GM18508 (cell line): Measurements from ENCODE around the gene CCNO.

Experiments used
- ATAC-seq: cut with Tn5 transposase; IDR thresholded peaks from one replicate; pipeline ENCODE4 v1.9.1; 2021; ENCODE audit warnings: moderate number of reproducible peaks; ENCODE audit not compliant: insufficient read depth, unreplicated experiment

The CCNO gene

DNA sequence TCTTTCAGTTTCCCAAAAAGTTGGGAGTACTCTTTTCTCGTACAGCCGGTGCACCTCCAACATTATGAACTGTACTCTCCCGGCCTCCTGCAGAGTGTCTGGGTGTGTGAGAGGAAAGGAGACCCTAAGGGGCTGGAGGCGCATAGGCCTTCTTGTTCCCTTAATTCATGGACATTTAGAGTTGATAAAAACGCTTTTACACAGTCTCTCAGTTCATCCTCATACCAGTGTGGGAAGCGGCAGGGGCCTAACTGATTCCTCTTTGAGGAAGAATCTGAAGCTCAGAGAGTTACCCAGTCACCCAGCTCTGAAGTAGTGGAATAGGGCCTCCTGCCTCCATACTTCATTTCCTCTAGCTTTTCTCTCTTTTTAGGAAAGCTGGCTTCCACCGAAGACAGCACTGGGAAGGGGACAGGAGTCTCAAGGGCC is 9.6 kb downstream of the CCNO start:
- ATAC-seq, result no peak

- no peak for ATAC-seq
These were observed 10.2 kb downstream of the CCNO start for GRCh38 chr5:55222985-55223811.

- ATAC-seq, result no peak
These were observed 11.1 kb downstream of the CCNO start for GRCh38 chr5:55222092-55222984.

GRCh38 chr5:55220433-55221185 is 12.8 kb downstream of the CCNO start:
- no peak for ATAC-seq

- no peak for ATAC-seq
These were observed 13.6 kb downstream of the CCNO start for GRCh38 chr5:55219770-55220169.

DNA sequence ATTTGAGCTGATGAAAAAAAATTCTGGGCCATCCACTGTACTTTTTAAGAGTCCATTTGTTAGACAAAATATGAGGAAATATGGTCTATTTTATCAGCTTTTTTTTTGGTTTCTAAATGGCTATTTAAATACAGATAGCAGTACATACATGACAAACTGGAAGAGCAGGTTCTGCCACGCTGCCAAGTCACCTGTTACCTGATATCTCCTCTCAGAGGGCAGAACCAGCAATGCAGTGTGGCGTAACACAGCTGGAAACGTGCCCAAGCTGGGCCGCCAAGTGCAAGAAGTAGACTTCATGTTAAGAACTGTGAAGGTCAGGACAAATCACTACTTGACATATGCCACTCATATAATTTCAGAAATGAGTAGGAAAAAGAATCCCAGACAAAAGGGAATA is 14.4 kb downstream of the CCNO start:
- no peak for ATAC-seq

DNA sequence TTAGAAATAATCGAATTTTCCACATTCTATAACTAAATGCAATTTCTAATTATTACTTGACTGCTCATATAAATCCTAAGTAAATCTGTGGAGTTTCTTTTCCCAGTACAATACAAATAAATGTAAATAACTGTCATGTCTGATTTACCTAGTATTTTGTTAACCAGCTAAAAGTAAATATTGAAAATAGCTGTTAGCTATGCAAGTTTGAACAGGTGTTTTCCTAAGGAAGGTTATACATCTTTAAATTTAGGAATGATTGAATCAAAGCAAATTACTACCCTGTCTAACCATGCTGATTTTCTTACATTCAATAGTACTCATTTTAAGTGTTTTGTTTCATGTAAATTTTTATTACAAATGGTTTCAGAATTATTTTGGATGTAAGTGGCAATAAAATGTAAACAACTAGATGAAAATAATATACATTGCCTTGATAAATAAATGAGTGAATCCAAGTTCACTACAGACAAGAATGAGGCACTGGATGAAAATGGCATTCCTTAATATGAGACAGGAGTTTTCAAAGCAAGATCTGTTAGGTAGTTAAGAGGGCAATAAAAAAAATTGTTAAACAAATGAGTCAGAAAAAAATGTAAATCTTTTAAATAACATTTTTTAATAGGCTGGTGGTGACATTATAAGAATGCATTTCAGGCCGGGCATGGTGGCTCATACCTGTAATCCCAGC is 22.1 kb downstream of the CCNO start:
- no peak for ATAC-seq

DNA sequence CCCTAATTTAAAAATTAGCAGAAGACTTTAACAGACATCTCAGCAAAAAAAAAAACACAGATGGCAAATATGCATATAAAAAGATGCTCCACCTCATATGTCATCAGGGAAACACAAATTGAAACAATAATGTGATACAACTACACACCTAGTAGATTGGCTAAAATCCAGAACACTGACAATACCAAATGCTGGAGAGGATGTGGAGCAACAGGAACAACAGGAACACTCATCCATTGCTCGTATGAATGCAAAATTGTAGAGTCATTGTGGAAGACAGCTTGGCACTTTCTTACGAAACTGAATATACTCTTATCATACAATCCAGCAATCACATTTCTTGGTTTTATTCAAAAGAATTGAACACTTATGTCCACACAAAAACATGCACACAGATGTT is 28.4 kb downstream of the CCNO start:
- ATAC-seq, result no peak

GRCh38 chr5:55191165-55191564 is 42.2 kb downstream of the CCNO start:
- no peak for ATAC-seq

GRCh38 chr5:55188656-55189540 is 44.5 kb downstream of the CCNO start:
- no peak for ATAC-seq

DNA sequence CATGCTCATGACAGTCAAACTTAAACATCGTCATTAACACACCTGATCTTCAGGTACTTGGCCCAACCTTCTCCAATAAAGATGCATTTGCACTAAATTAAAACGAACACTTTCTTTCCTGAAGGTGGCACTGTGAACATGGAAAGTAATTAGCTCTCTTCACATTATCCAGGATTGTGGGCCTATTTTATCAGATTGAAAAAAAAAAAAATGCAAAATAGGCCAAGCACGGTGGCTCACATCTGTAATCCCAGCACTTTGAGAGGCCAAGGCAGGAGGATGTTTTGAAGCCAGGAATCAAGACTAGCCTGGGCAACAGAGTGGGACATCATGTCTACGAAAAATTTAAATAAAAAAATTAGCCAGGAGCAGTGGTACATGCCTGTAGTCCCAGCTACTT is 46.0 kb downstream of the CCNO start:
- ATAC-seq, result no peak
